EL (cell line): Measurements from ENCODE around the gene CAMSAP3.
A peak's percentile ranks its signal among the peaks of the same experiment; 100 is the strongest.
"Not testable (repeated sequence)": the region's sequence is repeated elsewhere in the genome, so short reads cannot be mapped to it uniquely, and the experiment has no call there.

ENCODE experiments used
- DNase-seq: peaks from one replicate; pipeline ENCODE4 v3.0.0-alpha.2; 2016

The CAMSAP3 gene

DNA sequence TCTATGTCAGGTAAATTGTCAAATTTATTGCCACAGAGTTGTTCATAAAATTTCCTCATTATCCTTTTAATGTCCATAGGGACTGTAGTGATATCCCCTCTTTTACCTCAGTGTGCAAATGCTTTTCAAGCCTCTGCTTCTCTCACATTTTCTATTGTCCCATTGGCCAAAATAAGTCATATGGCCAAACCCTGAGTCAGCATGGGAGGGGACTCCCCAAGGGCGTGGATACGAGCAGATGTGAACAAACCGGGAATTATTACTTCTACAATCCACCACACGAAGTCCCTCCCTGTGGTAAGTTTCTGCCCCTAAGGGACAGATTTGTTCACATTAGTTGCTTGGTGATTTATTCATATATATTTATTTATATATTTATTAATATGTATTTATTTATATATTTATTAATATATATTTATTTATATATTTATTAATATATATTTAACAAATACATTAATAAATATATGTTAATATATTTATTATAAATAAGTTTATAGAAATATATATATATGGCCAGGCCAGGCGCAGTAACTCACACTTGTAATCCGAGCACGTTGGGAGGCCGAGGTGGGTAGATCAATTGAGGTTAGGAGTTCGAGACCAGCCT is 20.1 kb upstream of the CAMSAP3 start:
- peak; percentile 33 for DNase-seq

DNA sequence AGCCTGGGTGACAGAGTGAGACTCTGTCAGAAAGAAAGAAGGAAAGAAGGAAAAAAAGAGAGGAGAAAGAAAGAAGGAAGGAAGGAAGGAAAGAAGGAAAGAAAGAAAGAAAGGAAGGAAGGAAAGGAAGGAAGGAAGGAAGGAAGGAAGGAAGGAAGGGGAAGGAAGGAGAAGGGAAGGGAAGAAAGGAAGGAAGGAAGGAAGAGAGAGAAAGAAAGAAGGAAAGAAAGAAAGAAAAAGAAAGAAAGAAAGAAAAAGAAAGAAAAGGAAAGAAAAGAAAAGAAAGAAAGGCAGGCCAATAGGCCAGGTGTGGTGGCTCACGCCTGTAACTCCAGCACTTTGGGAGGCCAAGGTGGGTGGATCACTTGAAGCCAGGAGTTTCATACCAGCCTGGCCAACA is 18.2 kb upstream of the CAMSAP3 start:
- DNase-seq = not testable (repeated sequence)

DNA sequence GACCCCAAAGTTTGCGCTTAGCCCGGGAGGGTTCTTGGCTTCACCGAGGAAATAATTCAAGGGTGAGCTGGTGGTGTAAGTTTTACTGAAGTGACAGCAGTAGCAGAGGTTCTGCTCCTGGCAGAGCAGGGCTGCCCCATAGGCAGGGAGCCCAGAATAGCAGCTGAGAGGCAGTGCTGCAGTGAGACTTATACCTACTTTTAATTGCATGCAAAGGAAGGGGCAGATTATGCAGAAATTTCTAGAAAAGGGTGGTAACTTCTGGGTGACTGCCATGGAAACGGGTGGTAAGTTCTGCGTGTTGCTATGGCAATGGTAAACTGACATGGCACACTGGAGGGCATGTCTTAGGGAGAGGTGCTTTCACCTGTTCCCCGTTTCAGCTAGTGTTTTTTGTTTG is 17.5 kb upstream of the CAMSAP3 start:
- no peak for DNase-seq

DNA sequence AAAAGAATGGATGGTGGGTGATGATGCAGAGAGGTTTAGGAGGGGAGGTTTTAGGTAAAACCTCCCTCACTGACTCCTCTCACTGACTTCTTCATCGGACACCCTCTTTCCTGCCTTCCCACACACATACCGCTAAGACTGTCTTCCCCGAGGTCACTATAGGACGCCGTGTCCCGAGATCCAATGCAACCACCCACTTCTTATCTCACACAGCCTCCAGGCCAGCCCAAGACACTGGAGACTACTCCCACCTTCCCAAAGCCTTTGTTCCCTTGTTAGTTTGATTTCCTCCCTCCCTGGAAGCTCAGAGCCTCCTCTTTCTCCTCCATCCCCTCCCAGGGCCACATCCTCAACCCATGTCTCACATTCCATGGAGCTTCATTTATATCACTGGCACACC is 16.5 kb upstream of the CAMSAP3 start:
- no peak for DNase-seq

DNA sequence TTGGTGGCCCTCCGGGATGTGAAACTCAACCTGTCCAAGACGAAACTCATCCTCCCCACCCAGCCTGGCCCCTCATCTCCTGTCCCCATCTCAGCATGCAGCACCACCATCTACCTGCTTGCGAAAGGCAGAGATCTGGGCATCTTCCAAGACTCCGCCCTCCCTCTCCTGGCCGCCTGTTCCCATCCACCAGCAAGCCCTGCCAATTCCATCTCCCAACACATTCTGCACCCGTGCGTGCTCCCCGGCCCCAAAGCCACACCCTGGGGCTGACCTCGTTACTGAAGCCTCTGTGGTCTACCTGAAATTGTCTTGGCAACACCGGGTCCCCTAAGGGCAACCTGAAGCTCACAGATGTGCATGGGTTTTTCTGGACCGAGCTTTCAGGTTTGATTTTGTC is 13.2 kb upstream of the CAMSAP3 start:
- DNase-seq = no peak

DNA sequence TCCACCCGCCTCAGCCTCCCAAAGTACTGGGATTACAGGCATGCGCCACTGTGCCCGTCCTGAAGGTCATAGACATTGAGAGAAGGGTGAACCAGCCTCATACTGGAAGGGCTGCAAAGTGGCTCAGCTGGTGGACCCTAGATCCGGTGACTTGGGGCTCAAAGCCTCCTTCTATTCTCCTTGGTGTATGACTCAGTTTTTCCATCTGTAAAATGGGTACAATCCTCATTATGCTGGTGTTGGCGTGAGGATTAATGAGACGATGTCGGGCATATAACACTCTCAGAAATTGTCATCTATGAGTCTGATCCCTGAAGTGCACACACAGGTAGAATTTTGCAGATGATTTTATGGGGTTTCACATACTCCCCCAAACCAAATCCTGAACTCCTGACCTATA is 5.8 kb upstream of the CAMSAP3 start:
- DNase-seq = no peak

DNA sequence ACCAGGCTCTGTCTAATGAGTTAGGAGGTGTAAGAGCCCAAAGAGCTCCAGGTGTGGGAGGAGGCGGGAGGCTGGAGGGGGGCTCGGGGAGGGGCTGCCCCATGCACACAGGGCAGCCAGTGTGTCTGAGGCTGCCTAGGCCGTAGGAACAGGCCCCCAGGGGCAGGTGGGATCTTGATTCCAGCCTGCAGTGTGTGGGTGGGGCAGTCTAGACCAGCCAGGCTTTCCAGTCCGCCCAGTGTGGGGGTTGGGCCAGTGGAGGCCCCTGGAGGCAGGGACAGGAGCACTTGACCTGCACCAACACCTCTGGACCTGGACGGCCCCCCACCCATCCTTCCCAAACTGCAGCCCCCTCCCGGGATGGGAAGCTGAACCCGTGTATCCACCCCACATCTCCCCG is 5.4 kb upstream of the CAMSAP3 start:
- DNase-seq = no peak

DNA sequence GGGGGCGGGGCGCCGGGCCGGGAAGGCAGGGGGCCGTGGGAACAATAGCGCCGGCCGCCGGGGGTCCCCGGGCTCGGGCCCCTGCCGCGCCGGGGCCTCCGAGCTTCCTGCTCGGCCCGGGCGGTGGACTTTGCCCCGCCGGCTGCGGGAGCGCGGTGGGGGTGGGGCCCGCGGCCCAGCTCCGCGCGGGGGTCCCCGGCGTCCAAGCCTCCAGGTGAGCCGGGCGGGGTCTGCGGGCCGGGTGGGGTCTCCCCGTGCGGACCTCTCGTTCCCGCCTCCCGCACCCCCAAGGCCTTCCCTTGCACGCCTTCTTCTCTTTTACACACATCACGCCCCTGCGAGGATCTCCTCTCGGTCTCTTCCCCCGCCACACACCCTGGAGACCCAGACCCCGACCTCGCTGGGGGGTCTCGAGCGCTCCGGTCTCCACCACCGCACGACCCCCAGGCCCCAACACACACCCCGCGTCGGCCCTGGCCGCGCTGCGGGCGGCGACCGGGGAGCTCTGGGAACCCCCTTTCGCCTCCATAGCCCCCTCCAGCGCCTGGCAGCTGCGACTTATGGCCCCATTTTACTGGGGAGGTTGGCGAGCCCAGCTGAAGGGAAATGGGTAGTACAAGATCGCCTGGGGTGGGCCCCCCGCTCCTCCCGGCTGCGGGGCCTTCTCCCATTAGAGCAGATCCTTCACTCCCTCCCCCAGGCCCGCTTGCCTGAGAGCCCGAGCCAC is 711 bp downstream of the CAMSAP3 start:
- DNase-seq = no peak

DNA sequence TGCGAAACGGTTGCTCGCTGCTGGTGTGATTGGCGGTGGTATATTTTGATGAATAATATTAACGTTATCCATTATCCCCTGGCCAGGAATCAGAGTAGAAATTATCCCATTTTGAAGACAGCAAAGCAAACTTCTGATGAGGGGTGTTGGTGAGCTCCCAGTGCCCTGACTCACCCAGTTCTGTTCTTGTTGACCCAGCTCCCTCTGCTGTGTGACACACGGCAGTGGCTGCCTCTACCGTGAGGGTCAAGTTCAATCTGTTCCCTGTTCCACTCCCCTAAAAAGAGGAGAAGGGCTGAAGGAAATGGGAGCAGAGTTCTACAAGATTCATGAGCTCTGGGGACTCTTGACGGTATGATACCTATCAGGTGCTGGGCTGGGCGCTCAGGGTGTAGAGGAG is 2.0 kb downstream of the CAMSAP3 start:
- no peak for DNase-seq

DNA sequence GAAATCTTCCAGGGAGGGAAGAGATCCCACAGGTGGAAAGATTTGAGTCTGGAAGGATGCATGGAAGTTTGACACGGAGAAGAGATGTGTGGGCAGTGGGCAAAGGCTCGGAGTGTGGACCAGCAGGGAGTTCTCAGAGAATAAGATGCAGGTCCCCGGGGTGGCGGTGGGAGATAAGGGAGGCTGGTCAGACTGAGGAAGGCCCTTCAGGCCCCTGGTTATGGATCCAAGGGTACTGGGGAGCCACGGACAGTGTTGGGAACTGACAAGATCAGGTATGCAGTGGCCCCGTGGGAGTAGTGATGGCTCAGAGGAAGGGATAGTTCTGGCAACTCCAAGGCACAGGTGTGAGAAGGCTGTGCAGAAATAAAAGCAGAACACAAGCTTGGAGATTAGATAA is 2.5 kb downstream of the CAMSAP3 start:
- DNase-seq = no peak

DNA sequence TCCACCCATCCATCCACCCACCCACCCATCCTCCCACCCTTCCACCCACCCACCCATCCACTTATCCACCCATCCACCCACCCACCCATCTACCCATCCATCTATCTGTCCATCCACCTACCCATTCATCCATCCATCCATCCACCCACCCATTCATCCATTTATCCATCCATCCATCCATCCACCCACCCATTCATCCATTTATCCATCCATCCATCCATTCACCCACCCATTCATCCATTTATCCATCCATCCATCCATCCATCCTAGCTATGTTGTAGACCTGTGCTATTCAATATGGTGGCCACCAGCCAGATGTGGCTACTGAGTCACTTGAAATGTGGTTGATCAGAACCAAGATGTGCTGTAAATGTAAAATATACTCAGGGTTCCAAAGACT is 5.1 kb downstream of the CAMSAP3 start:
- DNase-seq = no peak

DNA sequence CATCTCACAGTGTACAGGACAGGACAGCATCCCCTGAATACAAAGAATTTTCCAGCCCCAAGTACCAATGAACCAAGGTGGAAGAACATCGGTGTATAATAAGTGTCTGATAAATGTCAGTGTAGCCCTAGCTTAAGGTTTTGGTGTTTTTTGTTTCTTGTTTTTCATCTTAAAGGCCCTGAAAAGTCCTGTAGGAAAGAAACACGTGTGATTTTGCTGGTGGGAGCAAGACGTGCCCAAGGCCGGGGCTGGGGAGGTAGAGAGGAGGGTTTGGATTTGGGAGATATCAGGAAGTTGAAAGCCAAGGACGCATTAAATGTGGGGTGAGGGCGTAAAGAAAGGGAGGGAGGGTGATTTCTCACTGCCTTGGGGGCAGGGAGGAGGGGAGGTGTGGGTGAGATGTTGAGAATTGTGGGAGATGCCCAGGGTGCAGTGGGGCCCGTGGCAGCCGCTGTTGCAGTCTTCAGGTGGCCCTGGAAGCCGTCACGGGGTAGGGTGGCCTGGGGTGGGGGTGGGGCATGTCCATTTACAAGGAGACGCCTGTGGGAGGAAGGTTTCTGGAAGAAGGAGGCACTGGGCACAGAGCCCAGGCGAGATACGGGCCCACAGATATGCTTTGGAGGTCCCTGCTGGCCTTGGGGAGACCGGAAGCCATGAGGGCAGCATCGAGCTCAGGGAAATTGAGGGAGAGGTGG is 6.7 kb downstream of the CAMSAP3 start:
- DNase-seq = no peak

DNA sequence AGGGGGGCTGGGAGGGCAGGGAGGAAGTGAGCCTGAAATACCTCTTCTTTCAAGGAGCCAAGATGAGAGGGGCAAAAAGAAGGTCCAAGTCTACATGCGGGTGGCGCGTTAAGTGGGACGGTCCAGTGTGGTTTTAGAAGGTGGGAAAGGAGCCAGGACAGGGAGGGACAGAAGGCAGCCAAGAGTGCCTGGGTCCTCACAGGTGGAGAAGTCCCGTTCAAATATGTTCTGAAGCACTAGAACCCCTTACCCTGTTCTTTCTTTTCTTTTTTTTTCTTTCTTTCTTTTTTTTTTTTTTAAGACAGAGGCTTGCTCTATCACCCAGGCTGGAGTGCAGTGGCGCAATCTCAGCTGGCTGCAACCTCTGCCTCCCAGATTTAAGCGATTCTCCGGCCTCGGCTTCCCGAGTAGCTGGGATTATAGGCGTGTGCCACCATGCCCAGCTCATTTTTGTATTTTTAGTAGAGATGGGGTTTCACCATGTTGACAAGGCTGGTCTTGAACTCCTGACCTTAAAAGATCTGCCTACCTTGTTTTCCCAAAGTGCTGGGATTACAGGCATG is 7.4 kb downstream of the CAMSAP3 start:
- no peak for DNase-seq

DNA sequence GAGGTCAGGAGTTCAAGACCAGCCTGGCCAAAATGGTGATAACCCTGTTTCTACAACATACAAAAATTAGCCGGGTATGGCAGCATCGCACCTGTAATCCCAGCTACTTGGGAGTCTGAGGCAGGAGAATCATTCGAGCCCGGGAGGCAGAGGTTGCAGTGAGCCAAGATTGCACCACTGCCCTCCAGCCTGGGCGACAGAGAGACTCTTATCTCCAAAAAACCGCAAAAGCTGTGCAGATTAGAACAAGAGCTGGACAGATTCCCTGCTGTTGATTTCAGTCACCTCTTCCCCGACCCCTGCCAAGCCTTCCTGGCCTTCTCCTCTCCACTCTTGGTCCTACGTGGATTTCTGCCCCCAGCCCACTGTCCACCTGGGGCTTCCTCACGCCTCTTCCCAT is 8.3 kb downstream of the CAMSAP3 start:
- no peak for DNase-seq

DNA sequence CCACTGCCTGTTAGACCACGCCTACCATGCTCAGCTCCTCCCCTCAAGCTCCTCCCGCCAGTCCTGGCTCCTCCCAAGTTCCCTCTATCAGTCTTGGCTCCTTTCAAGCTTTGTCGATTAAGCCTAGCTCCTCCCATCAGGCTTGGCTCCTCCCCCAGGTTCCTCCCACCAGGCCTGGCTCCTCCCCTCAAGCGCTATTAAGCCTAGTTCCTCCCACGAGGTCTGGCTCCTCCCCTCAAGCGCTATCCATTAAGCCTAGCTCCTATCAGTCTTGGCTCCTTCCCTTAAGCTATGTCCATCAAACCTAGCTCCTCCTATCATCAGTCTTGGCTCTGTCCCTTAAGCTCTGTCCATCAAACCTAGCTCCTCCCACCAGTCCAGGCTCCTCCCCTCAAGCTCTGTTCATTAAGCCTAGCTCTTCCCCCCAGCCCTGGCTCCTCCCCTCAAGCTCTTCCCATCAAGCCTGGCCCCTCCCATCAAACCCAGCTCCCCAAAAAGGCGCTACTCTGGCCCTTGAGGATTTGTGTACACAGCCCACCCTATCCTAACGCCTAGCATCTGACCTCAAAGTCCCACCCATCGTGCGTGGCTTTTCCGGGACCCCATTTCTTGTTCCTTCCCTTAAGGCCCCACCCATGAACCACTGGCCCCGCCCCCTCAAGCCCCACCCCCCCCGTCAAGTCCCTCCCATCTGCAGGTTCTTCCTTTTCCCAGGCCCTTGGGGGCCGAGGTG is 10.0 kb downstream of the CAMSAP3 start:
- DNase-seq = peak; percentile 32

DNA sequence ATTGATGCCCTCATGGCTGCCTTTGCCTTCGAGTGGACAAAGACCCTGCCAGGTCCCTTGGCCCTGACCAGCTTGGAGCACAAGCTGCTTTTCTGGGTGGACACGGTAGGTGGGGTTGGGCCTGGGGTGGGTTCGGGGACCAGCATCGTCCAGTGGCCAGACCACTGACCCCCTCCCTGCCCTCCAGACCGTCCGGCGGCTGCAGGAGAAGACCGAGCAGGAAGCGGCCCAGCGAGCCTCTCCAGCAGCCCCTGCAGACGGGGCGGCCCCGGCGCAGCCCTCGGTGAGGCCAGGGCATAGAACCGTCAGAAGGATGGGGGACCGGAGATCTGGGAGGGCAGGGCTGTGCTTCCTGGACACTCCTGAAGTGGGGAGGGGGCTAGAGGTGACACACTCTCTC is 10.6 kb downstream of the CAMSAP3 start:
- no peak for DNase-seq

DNA sequence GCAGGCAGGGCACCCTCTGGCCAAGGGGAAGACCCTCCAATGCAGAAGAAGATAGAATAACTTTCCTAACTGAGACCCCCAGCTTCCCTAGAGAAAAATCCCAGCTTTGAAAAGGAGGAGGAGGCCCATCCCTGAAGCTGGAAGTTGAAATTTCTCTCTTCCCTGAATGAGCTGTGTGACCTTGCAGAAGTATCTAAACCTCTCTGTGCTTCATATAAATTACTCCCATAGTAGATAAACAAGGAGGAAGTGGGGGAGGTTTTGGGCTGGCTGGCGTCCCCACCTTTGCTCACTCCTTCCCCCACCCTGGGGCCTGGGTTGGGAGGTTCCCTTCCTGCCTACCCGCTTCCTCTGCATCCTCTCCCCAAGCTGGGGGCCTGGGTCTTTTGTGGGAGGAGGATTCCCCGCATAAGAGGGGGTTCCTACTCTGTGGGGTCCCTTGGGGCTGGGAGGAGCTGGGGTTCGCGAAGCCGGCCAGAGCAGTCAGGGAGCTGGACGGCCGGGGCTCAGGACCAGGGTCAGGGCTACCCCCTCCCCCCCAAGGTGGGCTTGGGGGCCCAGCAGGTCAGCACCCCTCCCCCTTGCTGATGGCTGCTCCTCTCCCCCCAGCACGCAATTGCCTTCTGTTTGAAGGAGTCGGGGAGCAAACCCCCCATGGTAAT is 11.7 kb downstream of the CAMSAP3 start:
- DNase-seq = no peak

DNA sequence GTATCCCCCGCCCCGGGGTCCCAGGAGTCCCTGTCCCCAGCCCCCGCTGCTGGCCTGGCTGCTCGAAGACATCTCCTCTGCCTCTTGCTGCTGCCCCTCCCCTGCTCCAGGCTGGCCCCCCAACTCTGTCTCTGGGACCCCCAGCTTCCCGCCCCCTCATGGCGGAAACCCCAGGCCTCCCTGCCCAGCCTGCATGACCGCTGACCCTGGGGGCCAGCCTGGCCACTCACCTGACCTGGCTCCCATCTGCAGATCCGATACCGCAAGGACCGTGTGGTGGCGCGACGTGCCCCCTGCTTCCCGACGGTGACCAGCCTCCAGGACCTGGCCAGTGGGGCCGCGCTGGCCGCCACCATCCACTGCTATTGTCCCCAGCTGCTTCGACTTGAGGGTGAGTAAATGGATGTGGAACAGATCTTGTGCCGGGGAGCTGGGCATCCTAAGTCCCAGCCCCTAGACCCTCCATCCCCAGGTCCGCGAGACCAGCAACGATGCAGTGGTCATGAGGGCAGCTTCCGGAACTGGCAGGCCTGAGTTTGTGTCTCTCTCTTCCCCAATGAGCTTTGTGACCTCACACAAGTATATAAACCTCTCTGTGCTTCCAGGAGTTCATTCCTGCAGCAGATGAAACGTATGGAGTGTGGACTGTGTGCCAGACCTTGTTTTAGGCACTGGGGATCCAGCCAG is 12.4 kb downstream of the CAMSAP3 start:
- no peak for DNase-seq

DNA sequence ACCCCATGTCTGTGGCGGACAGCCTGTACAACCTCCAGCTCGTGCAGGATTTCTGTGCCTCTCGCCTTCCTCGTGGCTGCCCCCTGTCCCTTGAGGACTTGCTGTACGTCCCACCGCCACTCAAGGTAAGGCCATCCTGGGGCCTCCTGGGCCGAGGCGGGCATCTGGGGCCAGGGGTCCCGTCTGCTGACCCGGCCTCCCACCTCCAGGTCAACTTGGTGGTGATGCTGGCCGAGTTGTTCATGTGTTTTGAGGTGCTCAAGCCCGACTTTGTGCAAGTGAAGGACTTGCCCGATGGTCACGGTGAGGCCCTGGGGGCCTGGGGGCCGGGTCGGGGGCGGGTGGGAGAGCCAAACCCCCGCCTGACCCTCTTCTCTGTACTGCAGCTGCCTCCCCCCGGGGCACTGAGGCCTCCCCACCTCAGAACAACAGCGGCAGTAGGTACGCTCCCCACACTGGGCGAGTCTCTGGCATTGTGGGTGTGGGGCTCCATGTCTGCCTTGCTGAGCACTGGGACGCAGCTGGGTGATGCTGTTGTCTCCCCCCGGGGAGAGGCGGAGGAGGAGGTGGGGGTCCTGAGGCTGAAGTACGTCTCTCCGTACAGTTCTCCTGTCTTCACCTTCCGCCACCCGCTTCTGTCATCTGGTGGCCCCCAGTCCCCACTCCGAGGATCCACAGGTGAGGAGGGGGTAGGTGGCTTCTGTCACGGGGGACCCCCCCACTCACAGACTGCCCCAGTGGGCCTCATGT is 15.0 kb downstream of the CAMSAP3 start:
- DNase-seq = no peak

DNA sequence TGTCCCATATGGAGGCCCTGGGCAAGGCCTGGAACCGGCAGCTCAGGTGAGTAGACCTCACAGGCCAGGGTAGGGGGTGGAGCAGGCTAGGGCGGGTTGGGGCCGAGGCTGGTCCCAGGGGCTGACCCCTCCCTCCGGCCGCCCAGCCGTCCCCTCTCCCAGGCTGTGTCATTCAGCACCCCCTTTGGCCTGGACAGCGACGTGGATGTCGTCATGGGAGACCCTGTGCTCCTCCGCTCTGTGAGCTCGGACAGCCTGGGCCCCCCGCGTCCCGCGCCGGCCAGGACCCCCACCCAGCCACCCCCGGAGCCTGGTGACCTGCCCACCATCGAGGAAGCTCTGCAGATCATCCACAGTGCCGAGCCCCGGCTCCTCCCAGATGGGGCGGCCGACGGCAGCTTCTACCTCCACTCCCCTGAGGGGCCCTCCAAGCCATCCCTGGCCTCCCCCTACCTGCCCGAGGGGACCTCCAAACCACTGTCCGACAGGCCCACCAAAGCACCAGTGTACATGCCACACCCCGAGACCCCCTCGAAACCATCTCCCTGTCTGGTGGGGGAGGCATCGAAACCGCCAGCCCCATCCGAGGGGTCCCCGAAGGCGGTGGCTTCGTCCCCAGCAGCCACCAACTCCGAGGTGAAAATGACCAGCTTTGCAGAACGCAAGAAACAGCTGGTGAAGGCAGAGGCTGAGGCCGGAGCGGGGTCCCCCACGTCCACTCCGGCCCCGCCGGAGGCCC is 16.0 kb downstream of the CAMSAP3 start:
- DNase-seq = no peak
